GF-D8 (cell line): Measurements from ENCODE around the gene BUB1.
"Not testable (repeated sequence)": the region's sequence is repeated elsewhere in the genome, so short reads cannot be mapped to it uniquely, and the experiment has no call there.

ENCODE experiments used
- DNase-seq: peaks from one replicate; lab custom pipeline; 2025; lab: John Stamatoyannopoulos, UW

Gene BUB1

DNA sequence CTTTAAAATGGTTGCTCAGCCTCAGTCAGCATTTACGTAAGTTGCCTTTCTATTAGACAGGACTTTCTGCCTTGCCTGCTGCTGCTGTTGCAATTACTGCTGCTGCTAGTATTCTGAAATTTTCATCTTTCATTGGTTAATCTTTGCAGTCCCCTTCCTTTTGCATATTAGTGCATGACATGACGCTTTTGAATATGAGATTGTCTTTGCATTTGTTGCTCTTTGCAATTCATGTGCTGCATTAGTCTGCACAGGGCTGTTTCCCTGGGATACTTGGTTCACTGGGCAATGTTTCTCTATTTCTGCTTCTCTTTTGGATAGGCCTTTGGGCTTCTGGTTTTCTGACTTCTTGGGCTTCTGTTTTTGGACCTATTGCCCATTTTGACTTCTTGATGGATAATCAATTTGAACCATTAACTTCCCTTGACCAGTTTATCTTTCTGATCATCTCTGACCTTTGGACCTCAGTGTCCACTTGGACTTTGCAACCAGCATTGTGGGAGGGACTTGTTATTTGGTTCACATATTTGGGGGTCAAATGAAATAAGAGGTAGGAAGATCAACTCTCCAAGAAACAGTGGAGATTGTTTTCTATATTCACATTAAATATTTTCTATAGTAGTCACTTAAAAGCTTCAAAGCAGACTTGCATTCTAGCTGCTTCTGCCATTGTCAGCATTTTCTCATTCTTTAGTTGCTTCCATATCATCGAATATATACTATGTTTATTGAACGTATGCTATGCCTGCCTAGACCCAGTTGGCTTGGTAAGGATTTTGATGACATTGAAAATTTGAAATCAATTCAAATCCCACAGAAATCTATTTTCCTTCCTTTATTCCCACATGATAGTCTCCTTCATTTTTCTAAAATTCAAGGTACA, 12.5 kb upstream of the BUB1 start:
- DNase-seq = no peak

GRCh38 chr2:110688594-110689091, 10.8 kb upstream of the BUB1 start:
- no peak for DNase-seq

DNA sequence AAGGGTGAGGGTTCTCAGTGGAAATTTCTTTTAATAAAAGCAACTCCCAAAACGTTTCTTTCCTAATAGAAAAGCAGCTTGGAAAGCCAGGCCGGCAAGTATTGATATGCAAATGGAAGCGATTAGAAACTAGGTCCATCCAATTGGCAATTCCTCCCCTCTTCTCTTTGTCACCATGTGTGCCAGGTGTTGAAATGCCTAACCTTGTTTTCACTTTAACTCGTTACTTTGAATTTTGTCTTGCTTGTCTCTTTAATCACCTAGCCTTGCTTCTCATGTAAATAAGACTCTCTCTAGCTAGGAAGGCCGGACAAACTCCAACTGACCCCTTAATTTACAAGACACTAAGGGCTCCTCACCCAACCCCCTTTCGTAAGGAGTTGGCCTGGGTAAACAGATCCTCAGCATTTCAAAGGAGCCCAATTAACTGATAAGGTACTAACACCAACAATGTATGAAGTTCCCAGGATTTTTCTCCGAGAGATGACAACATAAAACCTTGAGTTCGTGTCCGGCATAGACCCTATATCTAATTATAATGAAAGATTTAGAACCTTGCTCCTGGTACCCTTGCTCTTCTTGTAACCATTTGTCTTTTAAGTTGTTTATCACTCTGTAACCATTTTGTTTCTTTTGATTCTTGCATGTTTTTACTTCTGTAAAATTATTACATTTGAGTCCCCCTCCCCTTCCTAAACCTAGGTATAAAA, 10.1 kb upstream of the BUB1 start:
- DNase-seq = not testable (repeated sequence)

DNA sequence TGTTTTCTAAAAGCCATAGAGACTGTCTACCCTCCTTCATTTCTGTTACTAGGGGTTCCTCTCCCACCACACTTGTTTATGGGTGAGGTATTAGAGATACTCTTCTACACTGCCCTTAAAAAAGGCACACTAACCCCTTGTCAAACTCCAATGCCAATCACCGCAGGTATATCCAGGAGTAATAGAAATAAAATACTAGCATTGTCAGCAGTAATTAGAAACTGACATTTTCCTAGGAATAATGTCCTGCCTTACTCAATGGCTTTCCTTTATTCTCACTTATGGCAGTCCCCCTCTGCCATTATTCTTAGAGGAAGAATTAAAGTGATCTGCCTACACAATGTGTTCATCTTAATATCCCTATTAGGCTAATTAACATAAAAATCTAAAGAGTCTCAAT, 5.0 kb upstream of the BUB1 start:
- DNase-seq = no peak

DNA sequence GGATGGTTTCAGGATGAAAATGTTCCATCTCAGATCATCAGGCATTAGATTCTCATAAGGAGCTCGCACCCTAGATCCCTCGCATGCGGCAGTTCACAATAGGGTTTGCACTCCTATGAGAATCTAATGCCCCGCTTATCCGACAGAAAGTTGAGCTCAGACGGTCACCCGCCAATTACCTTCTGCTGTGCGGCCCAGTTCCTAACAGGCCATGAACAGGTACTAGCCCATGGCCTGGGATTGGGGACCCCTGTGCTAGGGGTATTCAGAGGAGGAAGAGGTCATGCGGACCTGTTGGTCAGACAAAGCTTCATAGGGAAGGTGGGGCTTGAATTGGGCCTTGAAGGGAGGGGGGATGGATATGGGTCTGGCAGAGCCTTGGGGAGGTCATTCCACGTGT, 4.4 kb upstream of the BUB1 start:
- no peak for DNase-seq

- DNase-seq = no peak
Measured at GRCh38 chr2:110680709-110681108, 2.8 kb upstream of the BUB1 start.

- DNase-seq = no peak
Measured at GRCh38 chr2:110679865-110680264, 2.0 kb upstream of the BUB1 start.

DNA sequence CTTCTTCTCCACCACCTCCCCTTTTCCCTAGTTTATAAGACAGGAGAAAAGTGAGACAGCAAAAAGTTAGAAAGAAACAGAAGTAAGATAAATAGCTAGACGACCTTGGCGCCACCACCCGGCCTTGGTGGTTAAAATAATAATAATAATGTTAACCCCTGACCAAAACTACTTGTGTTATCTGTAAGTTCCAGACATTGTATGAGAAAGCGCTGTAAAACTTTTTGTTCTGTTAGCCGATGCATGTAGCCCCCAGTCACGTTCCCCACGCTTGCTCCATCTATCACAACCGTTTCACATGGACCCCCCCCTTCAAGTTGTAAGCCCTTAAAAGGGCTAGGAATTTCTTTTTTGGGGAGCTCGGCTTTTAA, 1.5 kb upstream of the BUB1 start:
- peak; percentile 7 for DNase-seq

GRCh38 chr2:110678457-110679336, 834 bp upstream of the BUB1 start:
- DNase-seq = peak; percentile 26

GRCh38 chr2:110677080-110677479, 783 bp downstream of the BUB1 start:
- DNase-seq = no peak

GRCh38 chr2:110675679-110676078, 2.2 kb downstream of the BUB1 start:
- DNase-seq = no peak

- no peak for DNase-seq
Measured at GRCh38 chr2:110674620-110675555, 3.0 kb downstream of the BUB1 start.

- no peak for DNase-seq
Measured at GRCh38 chr2:110673201-110673600, 4.7 kb downstream of the BUB1 start.

DNA sequence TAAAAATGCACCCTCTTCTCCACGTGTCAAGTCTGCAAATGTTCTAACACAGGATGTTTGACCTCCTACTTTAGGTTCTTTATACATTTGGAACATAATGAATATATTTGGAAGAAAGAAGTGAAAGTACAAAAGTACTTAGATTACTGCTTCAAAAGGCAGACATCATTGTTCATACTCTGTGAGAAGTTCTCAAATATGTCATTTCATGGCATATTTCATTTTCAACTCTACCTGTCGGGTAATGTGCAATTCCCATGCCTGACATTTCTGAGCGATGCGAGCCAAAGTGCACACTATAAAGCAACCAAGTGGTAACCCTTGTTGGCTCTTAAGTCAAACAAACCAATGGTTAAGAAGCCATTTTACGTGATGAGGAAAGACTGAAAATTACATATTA, 7.0 kb downstream of the BUB1 start:
- no peak for DNase-seq

DNA sequence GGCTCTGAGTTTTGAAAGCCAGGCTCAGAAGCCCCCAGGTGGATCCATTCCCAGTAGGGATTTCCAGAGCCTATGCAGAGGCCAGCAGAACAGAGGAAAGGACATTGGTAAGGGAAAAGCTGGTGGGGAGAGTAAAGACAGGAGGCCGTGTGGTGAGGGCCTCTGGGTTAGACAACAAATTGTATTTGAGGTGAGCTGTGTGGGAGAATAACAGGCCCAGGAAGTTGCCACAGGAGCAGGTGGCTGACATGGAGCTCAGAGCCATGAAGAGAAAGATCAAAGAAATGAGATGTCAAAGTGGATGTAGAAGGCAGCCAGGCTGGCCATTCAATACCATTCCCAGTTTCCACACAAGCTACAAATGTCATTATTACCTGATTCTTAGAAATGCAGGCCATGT, 8.8 kb downstream of the BUB1 start:
- no peak for DNase-seq

DNA sequence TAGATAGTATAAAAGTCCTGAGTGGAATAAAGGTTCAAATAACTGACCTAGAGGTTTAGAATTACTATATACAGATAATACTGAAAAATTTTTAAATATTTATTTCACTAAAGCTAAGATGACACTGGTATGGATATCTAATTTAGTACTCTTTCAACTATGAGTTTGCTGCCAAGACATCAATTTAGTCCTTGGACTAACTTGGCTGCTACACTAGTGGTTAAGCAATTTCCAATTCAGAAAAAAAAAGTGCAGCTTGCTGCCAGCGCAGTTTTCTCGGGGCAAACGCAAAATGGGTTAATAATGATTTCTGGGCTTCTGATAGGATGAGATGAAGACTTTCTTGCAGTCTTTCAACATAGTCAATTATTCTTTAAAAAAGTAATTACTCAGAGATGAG, 10.8 kb downstream of the BUB1 start:
- no peak for DNase-seq

DNA sequence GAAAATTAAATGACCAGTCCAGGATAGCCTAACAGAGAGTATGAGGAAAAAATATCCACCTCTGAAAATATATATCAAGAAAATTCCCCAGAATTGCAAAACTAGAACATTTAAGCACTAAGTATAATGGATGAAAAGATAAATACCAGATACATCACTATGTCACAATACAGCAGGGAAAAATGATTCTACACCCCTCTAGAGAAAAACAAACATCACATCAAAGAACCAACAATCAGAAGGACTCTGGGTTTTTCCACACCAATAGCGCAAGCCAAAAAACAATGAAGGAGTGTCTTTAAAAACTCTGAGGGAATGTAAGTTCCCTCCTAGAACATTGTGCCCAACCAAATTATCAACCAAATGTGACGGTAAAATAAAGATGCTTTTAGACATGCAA, 13.7 kb downstream of the BUB1 start:
- DNase-seq = no peak

DNA sequence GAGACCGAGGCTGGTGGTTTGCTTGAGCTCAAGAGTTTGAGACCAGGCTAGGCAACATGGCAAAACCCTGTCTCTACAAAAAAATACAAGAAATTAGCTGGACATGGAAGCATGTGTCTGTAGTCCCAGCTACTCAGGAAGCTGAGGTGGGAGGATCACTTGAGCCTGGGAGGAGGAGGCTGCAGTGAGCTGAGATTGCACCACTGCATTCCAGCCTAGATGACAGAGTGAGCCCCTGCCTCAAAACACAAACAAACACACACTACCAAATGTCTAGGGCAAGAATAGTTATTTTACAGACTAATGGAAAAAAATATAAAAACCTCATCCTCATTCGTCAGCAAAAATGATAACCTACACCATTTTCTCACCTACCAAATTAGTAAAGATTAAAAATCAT, 15.3 kb downstream of the BUB1 start:
- no peak for DNase-seq

- DNase-seq = no peak
Measured at GRCh38 chr2:110660558-110660957, 17.3 kb downstream of the BUB1 start.

DNA sequence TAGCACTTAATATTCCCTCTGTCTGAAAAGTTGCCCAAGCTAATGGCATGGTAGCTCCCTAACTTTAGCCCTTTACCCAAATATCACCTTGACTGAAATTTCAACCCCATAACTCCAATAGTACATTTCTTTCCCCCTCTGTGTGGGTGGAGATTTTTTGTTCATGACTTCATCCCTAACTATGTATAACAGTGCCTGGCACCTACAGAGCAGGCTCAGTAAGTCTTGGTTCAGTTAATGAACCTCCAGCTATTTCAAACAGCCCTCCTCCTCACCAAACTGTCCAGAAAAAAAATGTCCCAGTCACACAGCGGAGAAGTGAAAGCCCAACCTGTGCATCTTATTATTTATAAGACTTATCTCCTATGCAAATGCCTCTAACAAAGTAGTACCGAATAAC, 18.6 kb downstream of the BUB1 start:
- no peak for DNase-seq

DNA sequence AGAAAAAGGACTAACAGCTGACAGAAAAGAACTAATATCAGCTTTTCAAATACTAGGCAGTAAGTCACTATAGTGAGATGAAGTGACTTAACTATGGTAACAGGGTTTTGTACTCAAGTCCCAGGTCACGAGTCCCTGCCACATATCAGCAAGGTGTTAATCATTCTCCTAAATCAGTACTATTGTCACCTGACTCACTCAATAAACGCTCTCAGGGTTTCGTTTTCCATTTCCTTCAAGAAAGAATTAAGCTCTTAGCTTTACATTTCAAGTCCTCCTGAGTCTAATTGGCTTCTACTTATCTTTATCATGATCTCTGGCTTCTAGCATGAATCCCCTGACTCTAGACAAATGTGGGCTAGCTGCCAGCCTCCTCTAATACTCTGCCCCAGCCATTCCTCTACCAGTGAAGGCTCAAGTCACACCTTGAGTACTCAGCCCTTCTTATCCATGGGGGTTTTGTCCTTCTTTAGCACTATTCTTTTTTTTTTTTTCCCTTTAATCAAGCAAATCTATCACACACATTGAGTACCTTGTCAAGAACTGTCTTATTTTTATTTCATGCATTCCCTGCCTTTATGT, 20.0 kb downstream of the BUB1 start:
- no peak for DNase-seq
